H1 (cell line): ENCODE results near the gene MICU1. TPM values are rescaled to one million over a fixed set of nuclear protein-coding genes. Genes with fewer than 3 reads are reported as not detected.

Source experiments
- CHD1 ChIP-seq: IDR thresholded peaks from 2 replicates; pipeline ENCODE4 v1.6.1; 2012; ENCODE audit warnings: low read depth, low read length, improper control_type of control experiment
- POU5F1 ChIP-seq: IDR thresholded peaks from 2 replicates; pipeline ENCODE4 v1.6.1; 2011; ENCODE audit warnings: low read depth, mild to moderate bottlenecking, low read length, moderate library complexity
- RFX5 ChIP-seq: IDR thresholded peaks from 2 replicates; pipeline ENCODE4 v1.6.1; 2011; ENCODE audit warnings: low read depth, low read length, improper control_type of control experiment, borderline replicate concordance
- SUZ12 ChIP-seq: fragments of 200-600 bp; sonication (generic); IDR thresholded peaks from 2 replicates; pipeline ENCODE4 v1.6.1; 2012; ENCODE audit warnings: mild to moderate bottlenecking, inconsistent platforms, low read length, moderate library complexity, mixed read lengths
- polyA plus RNA-seq, 7 experiments: library from polyadenylated mRNA; depleted of rRNA in 3 of 7; stranded (reverse) in 5 of 7; unstranded in 2 of 7; fragments of >200 nt in 5 of 7; fragments of 200-250 nt in 2 of 7; gene quantifications; 1 replicate in 5 of 7; 2 replicates in 1 of 7; 4 replicates in 1 of 7; pipeline versions ENCODE4 v1.2.1 to v1.2.3, GENCODE V29; 2011 to 2013; ENCODE audit warnings: missing spikeins in 2 of 7, mixed read lengths in 2 of 7
- total RNA-seq: library from RNA; stranded (reverse); fragmentation: NEBNext Ultra II Directional; extraction: Animal tissue kit (Norgen Biotek cat#: 25700); gene quantifications from 2 replicates; pipeline ENCODE4 v1.2.1, GENCODE V29; 2021
- TF ChIP-seq, protein P1 (sequence below), 3 experiments: IDR thresholded peaks; 1 replicate in 2 of 3; 2 replicates in 1 of 3; pipeline versions ENCODE4 v1.5.1 to v1.6.1; 2011; ENCODE audit warnings: low read length in 3 of 3, mild to moderate bottlenecking in 3 of 3, inconsistent platforms in 2 of 3, low read depth in 1 of 3, moderate library complexity in 1 of 3; ENCODE audit not compliant: insufficient read depth in 1 of 3; ENCODE audit errors: control extremely low read depth in 1 of 3

Gene MICU1
- total and polyA plus RNA-seq, 2 of the 8 experiments (the other 6 are each of a cell fraction or from before 2014, with no cell fraction given) = 18.0 to 36.7 TPM

DNA sequence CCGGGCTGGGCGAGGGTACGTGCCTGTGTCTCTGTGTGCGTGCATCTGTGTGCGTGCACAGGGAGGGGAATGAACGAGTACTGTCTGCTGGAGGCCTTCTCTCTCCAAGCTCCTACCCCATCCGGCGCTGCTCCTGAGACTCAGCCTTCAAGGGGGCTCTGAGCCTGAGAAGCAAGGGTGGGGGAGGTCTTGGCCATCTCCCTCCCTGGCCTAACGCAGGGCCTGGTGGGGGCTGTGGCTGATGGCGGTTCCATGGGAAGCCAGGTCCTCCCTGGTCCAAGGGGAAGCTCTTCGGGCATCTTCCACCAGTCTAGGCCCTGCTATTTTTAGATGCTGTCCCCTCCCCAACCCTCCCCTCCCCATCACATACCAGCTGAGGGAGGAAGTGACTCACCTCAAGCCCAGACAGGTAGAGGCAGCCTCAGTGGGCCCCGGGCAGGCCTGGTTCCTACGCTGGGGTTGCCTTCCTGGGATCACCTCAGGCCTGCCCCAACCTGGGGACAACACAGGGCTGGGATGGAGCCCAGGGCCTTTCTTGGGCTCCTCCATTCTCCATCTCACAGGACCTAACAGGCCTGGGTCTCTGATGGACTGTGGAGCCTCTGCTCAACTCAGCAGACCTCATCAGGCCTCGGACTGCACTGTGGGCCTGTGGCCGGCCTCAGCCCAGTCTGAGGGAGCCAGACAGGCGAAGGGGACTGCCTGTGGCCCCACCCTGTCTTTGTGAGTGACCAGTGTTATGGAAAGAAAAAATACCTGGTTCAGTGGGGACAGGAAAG is 303.4 kb downstream of the MICU1 start (continued):
- TF ChIP-seq POU5F1 (no peak), RFX5 (no peak), CHD1 (no peak), SUZ12 (no peak)
- TF ChIP-seq, protein P1, sequence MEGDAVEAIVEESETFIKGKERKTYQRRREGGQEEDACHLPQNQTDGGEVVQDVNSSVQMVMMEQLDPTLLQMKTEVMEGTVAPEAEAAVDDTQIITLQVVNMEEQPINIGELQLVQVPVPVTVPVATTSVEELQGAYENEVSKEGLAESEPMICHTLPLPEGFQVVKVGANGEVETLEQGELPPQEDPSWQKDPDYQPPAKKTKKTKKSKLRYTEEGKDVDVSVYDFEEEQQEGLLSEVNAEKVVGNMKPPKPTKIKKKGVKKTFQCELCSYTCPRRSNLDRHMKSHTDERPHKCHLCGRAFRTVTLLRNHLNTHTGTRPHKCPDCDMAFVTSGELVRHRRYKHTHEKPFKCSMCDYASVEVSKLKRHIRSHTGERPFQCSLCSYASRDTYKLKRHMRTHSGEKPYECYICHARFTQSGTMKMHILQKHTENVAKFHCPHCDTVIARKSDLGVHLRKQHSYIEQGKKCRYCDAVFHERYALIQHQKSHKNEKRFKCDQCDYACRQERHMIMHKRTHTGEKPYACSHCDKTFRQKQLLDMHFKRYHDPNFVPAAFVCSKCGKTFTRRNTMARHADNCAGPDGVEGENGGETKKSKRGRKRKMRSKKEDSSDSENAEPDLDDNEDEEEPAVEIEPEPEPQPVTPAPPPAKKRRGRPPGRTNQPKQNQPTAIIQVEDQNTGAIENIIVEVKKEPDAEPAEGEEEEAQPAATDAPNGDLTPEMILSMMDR (IDR thresholded peaks at IDR 0.05; ENCODE audit: control extremely low read depth in 1 of 3, insufficient read depth in 1 of 3, low read depth in 1 of 3, low read length in 3 of 3) = no peak
